Epithelial cell of proximal tubule (primary cell): ENCODE results near the gene SPATA45. TPM values are rescaled to one million over a fixed set of nuclear protein-coding genes. Genes with fewer than 3 reads are reported as not detected.

Experiments used
- DNase-seq: peaks from one replicate; pipeline ENCODE4 v3.0.0-alpha.2; 2011; ENCODE audit warnings: low read depth
- H3K4me3 ChIP-seq: 2 replicates; pipeline ENCODE4 v1.5.1; 2011; ENCODE audit warnings: low read depth, mild to moderate bottlenecking, low read length
- CTCF ChIP-seq: conservative IDR thresholded peaks from 2 replicates; pipeline ENCODE4 v1.5.1; 2012; ENCODE audit warnings: low read depth, mild to moderate bottlenecking, low read length
- total RNA-seq: library from RNA; depleted of rRNA; stranded (reverse); fragments of >200 nt; gene quantifications from 2 replicates; pipeline ENCODE4 v1.2.3, GENCODE V29; 2015

SPATA45 gene
- total RNA-seq, 1 donor from 2014 or later = not detected

GRCh38 chr1:212827831-212828278 lies 19.6 kb downstream of the SPATA45 start:
- DNase-seq = no peak
- H3K4me3 ChIP-seq = no peak overlapping the region
- no peak for TF ChIP-seq CTCF

- no peak for DNase-seq
- no peak overlapping the region for H3K4me3 ChIP-seq
- TF ChIP-seq CTCF = no peak
Measured at GRCh38 chr1:212827171-212827776, 20.2 kb downstream of the SPATA45 start.

GRCh38 chr1:212825798-212826452 lies 21.5 kb downstream of the SPATA45 start:
- DNase-seq = no peak
- no peak for TF ChIP-seq CTCF
- H3K4me3 ChIP-seq = no peak overlapping the region

GRCh38 chr1:212824201-212824600 lies 23.2 kb downstream of the SPATA45 start:
- no peak for DNase-seq
- no peak for TF ChIP-seq CTCF
- no peak overlapping the region for H3K4me3 ChIP-seq

- no peak for TF ChIP-seq CTCF
- H3K4me3 ChIP-seq = no peak overlapping the region
- no peak for DNase-seq
Measured at GRCh38 chr1:212822956-212823355, 24.5 kb downstream of the SPATA45 start.

- no peak for DNase-seq
- no peak overlapping the region for H3K4me3 ChIP-seq
- no peak for TF ChIP-seq CTCF
Measured at GRCh38 chr1:212820969-212821368, 26.5 kb downstream of the SPATA45 start.

- no peak overlapping the region for H3K4me3 ChIP-seq
- no peak for DNase-seq
- no peak for TF ChIP-seq CTCF
Measured at GRCh38 chr1:212819726-212820125, 27.7 kb downstream of the SPATA45 start.
